Activated B cell treated with CpG ODN at 0.5 μM for 24 hours (primary cell): Measurements from ENCODE around the gene OLA1. TPM values are rescaled to one million over a fixed set of nuclear protein-coding genes. Genes with fewer than 3 reads are reported as not detected.

Experiments used
- ATAC-seq: fragments of 200-7000 bp; cut with Tn5 transposase; one replicate; pipeline ENCODE4 v1.10.0; 2021; ENCODE audit warnings: low read depth, mild to moderate bottlenecking, moderate library complexity
- CTCF ChIA-PET: fragments of 350-600 bp; sonication (Branson Sonifier 250); formaldehyde crosslinking; loops from one replicate; lab custom pipeline; 2021; ENCODE audit warnings: antibody characterized with exemption; lab: Charles Lee
- POLR2A ChIA-PET: fragments of 350-600 bp; sonication (Branson Sonifier 250); formaldehyde crosslinking; loops from one replicate; lab custom pipeline; 2021; ENCODE audit warnings: antibody characterized with exemption; lab: Charles Lee
- DNase-seq: peaks from one replicate; pipeline ENCODE4 v3.0.0; 2022
- H3K27ac Mint-ChIP-seq: one replicate; pipeline ENCODE4 v1.8.0; 2020; ENCODE audit warnings: mixed read lengths
- H3K27me3 Mint-ChIP-seq: one replicate; pipeline ENCODE4 v1.8.0; 2021; ENCODE audit warnings: mixed read lengths
- H3K36me3 Mint-ChIP-seq: one replicate; pipeline ENCODE4 v1.8.0; 2021; ENCODE audit warnings: low read depth, mixed read lengths
- H3K4me1 Mint-ChIP-seq: one replicate; pipeline ENCODE4 v1.8.0; 2021; ENCODE audit warnings: mixed read lengths
- H3K4me3 Mint-ChIP-seq: one replicate; pipeline ENCODE4 v1.8.0; 2020; ENCODE audit warnings: mild to moderate bottlenecking, mixed read lengths
- H3K9me3 Mint-ChIP-seq: one replicate; pipeline ENCODE4 v1.8.0; 2020; ENCODE audit warnings: mixed read lengths
- intact Hi-C: fragments of 100-400 bp; cut with micrococcal nuclease; formaldehyde crosslinking; loops from one replicate; pipeline ENCODE4 v1.15.1; 2024
- total RNA-seq: library from RNA; stranded (reverse); gene quantifications from 2 replicates; pipeline ENCODE4 v1.2.3, GENCODE V29; 2022
- TF ChIP-seq, protein P1 (sequence below): fragments of 200-600 bp; IDR thresholded peaks from one replicate; pipeline ENCODE4 v1.8.0; 2022; ENCODE audit warnings: antibody characterized with exemption, mild to moderate bottlenecking

Gene OLA1
- total RNA-seq, 1 donor from 2014 or later, result 74.4 TPM

DNA sequence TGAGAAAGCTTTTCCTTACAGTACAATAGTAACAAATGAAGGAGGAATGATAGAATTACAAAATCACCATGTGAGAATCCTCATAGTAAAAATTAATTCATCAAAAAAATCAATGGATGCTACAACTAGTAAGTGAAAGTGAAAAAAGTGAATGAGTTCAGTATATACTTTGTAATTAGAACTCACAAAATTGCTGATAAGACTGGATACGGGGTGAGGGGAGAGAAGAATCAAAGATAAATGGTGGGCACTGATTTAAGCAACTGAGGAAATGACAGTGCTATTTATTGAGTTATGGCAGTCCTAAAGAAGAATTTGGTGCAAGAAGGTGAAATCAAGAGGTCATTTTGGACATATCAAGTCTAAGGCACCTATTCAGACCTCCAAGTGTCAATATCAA lies 20.6 kb downstream of the OLA1 start:
- no peak for DNase-seq
- Mint-ChIP-seq H3K4me1 (peaks cover 11% of the 10 kb centered on the region), H3K27me3 (no peaks in the 10 kb centered on the region), H3K27ac (no peak overlapping the region), H3K4me3 (no peak overlapping the region), H3K36me3 (peaks cover 41% of the 10 kb centered on the region), H3K9me3 (no peaks in the 10 kb centered on the region)
- TF ChIP-seq, protein P1, sequence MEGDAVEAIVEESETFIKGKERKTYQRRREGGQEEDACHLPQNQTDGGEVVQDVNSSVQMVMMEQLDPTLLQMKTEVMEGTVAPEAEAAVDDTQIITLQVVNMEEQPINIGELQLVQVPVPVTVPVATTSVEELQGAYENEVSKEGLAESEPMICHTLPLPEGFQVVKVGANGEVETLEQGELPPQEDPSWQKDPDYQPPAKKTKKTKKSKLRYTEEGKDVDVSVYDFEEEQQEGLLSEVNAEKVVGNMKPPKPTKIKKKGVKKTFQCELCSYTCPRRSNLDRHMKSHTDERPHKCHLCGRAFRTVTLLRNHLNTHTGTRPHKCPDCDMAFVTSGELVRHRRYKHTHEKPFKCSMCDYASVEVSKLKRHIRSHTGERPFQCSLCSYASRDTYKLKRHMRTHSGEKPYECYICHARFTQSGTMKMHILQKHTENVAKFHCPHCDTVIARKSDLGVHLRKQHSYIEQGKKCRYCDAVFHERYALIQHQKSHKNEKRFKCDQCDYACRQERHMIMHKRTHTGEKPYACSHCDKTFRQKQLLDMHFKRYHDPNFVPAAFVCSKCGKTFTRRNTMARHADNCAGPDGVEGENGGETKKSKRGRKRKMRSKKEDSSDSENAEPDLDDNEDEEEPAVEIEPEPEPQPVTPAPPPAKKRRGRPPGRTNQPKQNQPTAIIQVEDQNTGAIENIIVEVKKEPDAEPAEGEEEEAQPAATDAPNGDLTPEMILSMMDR, result no peak
- ATAC-seq, result no peak
- ChIA-PET CTCF (no interaction called here), POLR2A (no interaction called here)
- intact Hi-C loops, result no loop called here

DNA sequence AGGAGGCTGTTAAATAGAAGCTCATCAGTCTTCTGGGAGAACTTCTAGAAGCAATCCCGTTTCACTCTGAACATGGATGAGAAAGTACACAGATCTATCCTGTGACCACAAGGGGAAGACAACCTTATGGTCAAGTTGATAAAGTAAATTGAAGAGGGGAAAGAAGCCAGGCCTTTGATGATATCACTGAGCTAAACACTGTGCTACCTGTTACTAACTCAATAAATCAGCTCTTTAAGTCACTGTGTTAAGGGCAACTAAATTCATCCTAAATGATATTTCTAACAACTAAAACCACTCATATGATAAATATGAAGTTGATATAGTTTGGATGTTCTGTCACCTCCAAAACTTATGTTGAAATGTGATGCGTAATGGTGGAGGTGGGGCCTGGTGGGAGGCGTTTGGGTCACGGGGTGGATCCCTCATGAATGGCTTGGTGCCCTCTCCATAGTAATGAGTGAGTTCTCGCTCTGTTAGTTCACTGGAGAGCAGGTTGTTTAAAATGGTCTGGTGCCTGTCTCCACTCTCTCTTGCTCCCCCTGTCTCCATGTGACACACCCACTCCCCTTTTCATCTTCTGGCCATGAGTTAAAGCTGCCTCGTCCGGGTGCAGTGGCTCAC lies 23.6 kb downstream of the OLA1 start:
- no peaks in the 10 kb centered on the region for H3K27me3 Mint-ChIP-seq
- TF ChIP-seq, protein P1, result no peak
- H3K4me3 Mint-ChIP-seq, result no peak overlapping the region
- intact Hi-C loops, result no loop called here
- peaks cover 40% of the 10 kb centered on the region for H3K36me3 Mint-ChIP-seq
- ATAC-seq, result no peak
- H3K9me3 Mint-ChIP-seq, result no peaks in the 10 kb centered on the region
- POLR2A ChIA-PET, result no interaction called here
- no peak overlapping the region for H3K27ac Mint-ChIP-seq
- DNase-seq, result no peak
- CTCF ChIA-PET, result no interaction called here
- H3K4me1 Mint-ChIP-seq, result no peaks in the 10 kb centered on the region

DNA sequence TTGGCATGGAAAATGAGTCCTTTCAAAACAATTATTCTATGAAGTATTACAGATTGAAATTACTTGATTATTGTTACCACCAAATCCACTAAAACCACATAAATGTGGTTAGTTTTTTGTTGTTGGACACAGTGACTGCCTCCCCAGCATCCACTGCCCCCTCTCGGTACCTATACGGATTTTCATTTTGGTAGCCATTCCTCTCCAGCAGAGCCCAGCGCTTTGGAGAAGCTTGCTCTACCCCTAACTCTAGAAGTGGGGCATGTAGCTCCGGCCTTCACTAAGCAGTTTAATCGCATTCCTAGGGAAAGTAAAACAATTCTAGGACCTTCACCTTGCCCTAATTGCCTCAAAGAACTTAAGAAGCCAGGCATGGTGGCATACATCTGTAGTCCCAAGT lies 24.2 kb downstream of the OLA1 start:
- Mint-ChIP-seq H3K4me3 (no peak overlapping the region), H3K36me3 (peaks cover 39% of the 10 kb centered on the region), H3K27ac (no peak overlapping the region), H3K9me3 (no peaks in the 10 kb centered on the region), H3K4me1 (no peaks in the 10 kb centered on the region), H3K27me3 (no peaks in the 10 kb centered on the region)
- ChIA-PET POLR2A (no interaction called here), CTCF (no interaction called here)
- no peak for DNase-seq
- no peak for ATAC-seq
- TF ChIP-seq, protein P1, result no peak
- intact Hi-C loops, result no loop called here

DNA sequence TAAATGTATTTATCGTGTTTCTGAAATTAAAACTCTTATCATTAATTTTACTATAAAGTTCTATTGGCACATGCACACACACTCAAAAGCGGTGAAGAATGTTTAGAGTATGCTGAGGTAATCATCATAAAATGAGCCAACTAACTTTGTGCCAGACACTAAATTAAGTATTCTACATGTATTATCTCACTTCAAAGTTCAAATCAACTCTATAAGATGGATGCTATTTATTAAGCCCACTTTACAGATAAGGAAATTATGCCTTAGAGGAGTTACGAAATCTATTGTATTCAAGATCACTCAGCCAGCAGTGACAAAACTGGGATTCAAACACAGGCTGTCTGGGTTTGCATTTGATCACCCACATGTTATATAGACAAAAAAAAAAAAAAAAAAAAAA lies 24.9 kb downstream of the OLA1 start:
- H3K4me1 Mint-ChIP-seq, result no peaks in the 10 kb centered on the region
- no peaks in the 10 kb centered on the region for H3K27me3 Mint-ChIP-seq
- ChIA-PET POLR2A (no interaction called here), CTCF (no interaction called here)
- H3K36me3 Mint-ChIP-seq, result peaks cover 31% of the 10 kb centered on the region
- TF ChIP-seq, protein P1, result no peak
- H3K27ac Mint-ChIP-seq, result no peak overlapping the region
- no peak for DNase-seq
- H3K9me3 Mint-ChIP-seq, result no peaks in the 10 kb centered on the region
- ATAC-seq, result no peak
- H3K4me3 Mint-ChIP-seq, result no peak overlapping the region
- intact Hi-C loops, result no loop called here

DNA sequence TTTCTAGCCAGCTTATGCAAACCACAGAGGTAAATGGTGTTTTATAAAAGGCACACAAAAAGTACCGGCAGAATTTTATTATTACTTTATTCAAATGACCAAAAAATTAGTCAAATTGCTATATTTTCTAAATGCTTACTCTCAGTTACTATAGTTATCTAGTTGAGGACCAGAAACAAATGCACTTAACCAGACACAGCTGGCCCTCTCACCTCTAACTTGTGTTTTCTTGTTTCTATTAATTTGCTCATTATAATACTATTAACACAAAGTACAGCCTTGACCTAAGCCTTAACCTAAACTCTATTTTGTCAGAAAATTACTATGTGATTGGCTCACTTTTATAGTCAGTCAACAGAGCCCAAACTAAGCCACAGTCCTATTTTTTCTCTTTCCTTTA lies 26.2 kb downstream of the OLA1 start:
- intact Hi-C loops, result no loop called here
- H3K4me3 Mint-ChIP-seq, result no peak overlapping the region
- H3K27ac Mint-ChIP-seq, result no peak overlapping the region
- TF ChIP-seq, protein P1, result no peak
- no peaks in the 10 kb centered on the region for H3K27me3 Mint-ChIP-seq
- ChIA-PET CTCF (no interaction called here), POLR2A (no interaction called here)
- no peaks in the 10 kb centered on the region for H3K4me1 Mint-ChIP-seq
- DNase-seq (no peak), ATAC-seq (no peak)
- H3K36me3 Mint-ChIP-seq, result peaks cover 27% of the 10 kb centered on the region
- no peaks in the 10 kb centered on the region for H3K9me3 Mint-ChIP-seq
